ENCODE results near the gene TP63.

The TP63 gene

GRCh38 chr3:189898559-189899153, 267.5 kb downstream of the TP63 start:
- TF ChIP-seq REST (IDR thresholded peaks at IDR 0.05; ENCODE audit: low read depth) = no peak
- TF ChIP-seq FOXM1 (IDR thresholded peaks at IDR 0.05; ENCODE audit: borderline replicate concordance, low read depth) = no peak
- no peak for TF ChIP-seq EP300 (IDR thresholded peaks at IDR 0.05; ENCODE audit: borderline replicate concordance)
- TF ChIP-seq EGR1 (IDR thresholded peaks at IDR 0.05) = no peak
- TF ChIP-seq TCF12 (IDR thresholded peaks at IDR 0.05; ENCODE audit: low read depth) = no peak
- TF ChIP-seq USF1 (IDR thresholded peaks at IDR 0.05) = no peak
- TF ChIP-seq YY1 (IDR thresholded peaks at IDR 0.05; ENCODE audit: low read depth) = no peak
- no peak for TF ChIP-seq ZBTB7A (IDR thresholded peaks at IDR 0.05; ENCODE audit: low read depth)

- no peak for TF ChIP-seq EGR1 (IDR thresholded peaks at IDR 0.05)
- TF ChIP-seq EP300 (IDR thresholded peaks at IDR 0.05; ENCODE audit: borderline replicate concordance) = no peak
- no peak for TF ChIP-seq RAD21 (IDR thresholded peaks at IDR 0.05; ENCODE audit: low read depth)
- no peak for TF ChIP-seq ZBTB7A (IDR thresholded peaks at IDR 0.05; ENCODE audit: low read depth)
- no peak for TF ChIP-seq MAX (IDR thresholded peaks at IDR 0.05)
- no peak for TF ChIP-seq TAF1 (IDR thresholded peaks at IDR 0.05; ENCODE audit: low read depth)
- TF ChIP-seq CEBPB (IDR thresholded peaks at IDR 0.05) = no peak
- no peak for TF ChIP-seq USF1 (IDR thresholded peaks at IDR 0.05)
- TF ChIP-seq REST (IDR thresholded peaks at IDR 0.05; ENCODE audit: low read depth) = no peak
- TF ChIP-seq NFIC (IDR thresholded peaks at IDR 0.05) = no peak
- no peak for TF ChIP-seq CREB1 (IDR thresholded peaks at IDR 0.05; ENCODE audit: low read depth)
- no peak for TF ChIP-seq TCF12 (IDR thresholded peaks at IDR 0.05; ENCODE audit: low read depth)
- no peak for TF ChIP-seq TEAD4 (IDR thresholded peaks at IDR 0.05)
- TF ChIP-seq YY1 (IDR thresholded peaks at IDR 0.05; ENCODE audit: low read depth) = no peak
- TF ChIP-seq FOXM1 (IDR thresholded peaks at IDR 0.05; ENCODE audit: borderline replicate concordance, low read depth) = no peak
Observed at GRCh38 chr3:189899186-189899585, 268.0 kb downstream of the TP63 start.

GRCh38 chr3:189900578-189900977, 269.4 kb downstream of the TP63 start:
- TF ChIP-seq TCF12 (IDR thresholded peaks at IDR 0.05; ENCODE audit: low read depth) = no peak
- no peak for TF ChIP-seq YY1 (IDR thresholded peaks at IDR 0.05; ENCODE audit: low read depth)
- TF ChIP-seq CEBPB (IDR thresholded peaks at IDR 0.05) = no peak
- TF ChIP-seq TEAD4 (IDR thresholded peaks at IDR 0.05) = no peak
- no peak for TF ChIP-seq ZBTB7A (IDR thresholded peaks at IDR 0.05; ENCODE audit: low read depth)
- TF ChIP-seq USF1 (IDR thresholded peaks at IDR 0.05) = no peak
- TF ChIP-seq CREB1 (IDR thresholded peaks at IDR 0.05; ENCODE audit: low read depth) = no peak
- no peak for TF ChIP-seq NFIC (IDR thresholded peaks at IDR 0.05)
- no peak for TF ChIP-seq RAD21 (IDR thresholded peaks at IDR 0.05; ENCODE audit: low read depth)
- TF ChIP-seq EP300 (IDR thresholded peaks at IDR 0.05; ENCODE audit: borderline replicate concordance) = no peak
- TF ChIP-seq MAX (IDR thresholded peaks at IDR 0.05) = no peak
- TF ChIP-seq TAF1 (IDR thresholded peaks at IDR 0.05; ENCODE audit: low read depth) = no peak
- TF ChIP-seq FOXM1 (IDR thresholded peaks at IDR 0.05; ENCODE audit: borderline replicate concordance, low read depth) = no peak

GRCh38 chr3:189901481-189901880, 270.3 kb downstream of the TP63 start:
- TF ChIP-seq ZBTB7A (IDR thresholded peaks at IDR 0.05; ENCODE audit: low read depth) = no peak
- no peak for TF ChIP-seq EP300 (IDR thresholded peaks at IDR 0.05; ENCODE audit: borderline replicate concordance)
- TF ChIP-seq EGR1 (IDR thresholded peaks at IDR 0.05) = no peak
- TF ChIP-seq CREB1 (IDR thresholded peaks at IDR 0.05; ENCODE audit: low read depth) = no peak
- no peak for TF ChIP-seq TAF1 (IDR thresholded peaks at IDR 0.05; ENCODE audit: low read depth)
- no peak for TF ChIP-seq FOXM1 (IDR thresholded peaks at IDR 0.05; ENCODE audit: borderline replicate concordance, low read depth)
- no peak for TF ChIP-seq MAX (IDR thresholded peaks at IDR 0.05)
- no peak for TF ChIP-seq YY1 (IDR thresholded peaks at IDR 0.05; ENCODE audit: low read depth)
- no peak for TF ChIP-seq USF1 (IDR thresholded peaks at IDR 0.05)
- no peak for TF ChIP-seq RAD21 (IDR thresholded peaks at IDR 0.05; ENCODE audit: low read depth)
- no peak for TF ChIP-seq TEAD4 (IDR thresholded peaks at IDR 0.05)
- TF ChIP-seq REST (IDR thresholded peaks at IDR 0.05; ENCODE audit: low read depth) = no peak
- TF ChIP-seq CEBPB (IDR thresholded peaks at IDR 0.05) = no peak
- no peak for TF ChIP-seq NFIC (IDR thresholded peaks at IDR 0.05)
- TF ChIP-seq TCF12 (IDR thresholded peaks at IDR 0.05; ENCODE audit: low read depth) = no peak
